ENCODE data around the gene AIF1L.

AIF1L gene

DNA sequence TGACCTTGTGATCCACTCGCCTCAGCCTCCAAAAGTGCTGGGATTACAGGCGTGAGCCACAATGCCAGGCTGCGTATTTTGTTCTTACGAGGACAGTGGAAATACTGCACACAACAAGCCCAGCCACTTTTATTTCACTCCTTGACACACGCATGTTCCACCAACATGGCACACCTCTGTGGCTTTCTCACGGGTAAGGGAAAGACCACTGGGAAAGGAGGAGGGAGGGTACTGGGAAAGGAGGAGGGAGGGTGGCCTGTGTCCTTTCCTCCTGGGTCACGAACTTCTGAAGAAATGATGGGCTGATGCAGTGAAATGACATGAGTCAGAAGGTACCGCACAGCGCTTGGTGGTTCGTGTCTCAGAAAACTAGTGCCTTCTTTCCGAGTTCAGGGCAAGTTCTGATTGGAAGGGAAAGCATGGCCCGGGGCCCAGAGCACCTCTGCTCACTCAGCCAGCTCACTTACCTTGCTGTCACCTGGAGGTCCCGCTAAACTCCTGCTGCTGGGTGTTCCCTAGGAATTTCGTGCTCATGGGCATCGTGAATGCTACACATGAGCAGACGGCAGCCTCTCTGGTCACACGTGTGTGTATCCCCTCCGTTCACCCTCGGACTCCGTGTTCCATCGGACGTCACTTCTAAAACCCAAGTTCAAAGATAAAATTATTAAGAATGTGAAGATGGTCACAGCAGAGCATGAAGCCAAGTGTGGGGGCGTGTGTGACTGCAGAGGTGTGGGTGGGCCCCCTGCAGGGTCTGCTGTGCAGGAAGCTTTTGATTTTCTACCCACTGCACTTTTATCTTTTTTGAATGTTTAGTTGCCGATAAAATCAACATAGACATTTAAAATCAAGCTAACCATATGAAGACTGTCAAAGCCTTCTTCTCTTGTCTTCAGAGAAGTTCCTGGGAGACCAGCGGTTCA, 44.5 kb upstream of the AIF1L start:
- TF ChIP-seq, protein P1, sequence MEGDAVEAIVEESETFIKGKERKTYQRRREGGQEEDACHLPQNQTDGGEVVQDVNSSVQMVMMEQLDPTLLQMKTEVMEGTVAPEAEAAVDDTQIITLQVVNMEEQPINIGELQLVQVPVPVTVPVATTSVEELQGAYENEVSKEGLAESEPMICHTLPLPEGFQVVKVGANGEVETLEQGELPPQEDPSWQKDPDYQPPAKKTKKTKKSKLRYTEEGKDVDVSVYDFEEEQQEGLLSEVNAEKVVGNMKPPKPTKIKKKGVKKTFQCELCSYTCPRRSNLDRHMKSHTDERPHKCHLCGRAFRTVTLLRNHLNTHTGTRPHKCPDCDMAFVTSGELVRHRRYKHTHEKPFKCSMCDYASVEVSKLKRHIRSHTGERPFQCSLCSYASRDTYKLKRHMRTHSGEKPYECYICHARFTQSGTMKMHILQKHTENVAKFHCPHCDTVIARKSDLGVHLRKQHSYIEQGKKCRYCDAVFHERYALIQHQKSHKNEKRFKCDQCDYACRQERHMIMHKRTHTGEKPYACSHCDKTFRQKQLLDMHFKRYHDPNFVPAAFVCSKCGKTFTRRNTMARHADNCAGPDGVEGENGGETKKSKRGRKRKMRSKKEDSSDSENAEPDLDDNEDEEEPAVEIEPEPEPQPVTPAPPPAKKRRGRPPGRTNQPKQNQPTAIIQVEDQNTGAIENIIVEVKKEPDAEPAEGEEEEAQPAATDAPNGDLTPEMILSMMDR (IDR thresholded peaks at IDR 0.05; ENCODE audit: low read depth, low read length): no peak
- no peak overlapping the region for H3K4me3 ChIP-seq (ENCODE audit: low read depth, low read length)

DNA sequence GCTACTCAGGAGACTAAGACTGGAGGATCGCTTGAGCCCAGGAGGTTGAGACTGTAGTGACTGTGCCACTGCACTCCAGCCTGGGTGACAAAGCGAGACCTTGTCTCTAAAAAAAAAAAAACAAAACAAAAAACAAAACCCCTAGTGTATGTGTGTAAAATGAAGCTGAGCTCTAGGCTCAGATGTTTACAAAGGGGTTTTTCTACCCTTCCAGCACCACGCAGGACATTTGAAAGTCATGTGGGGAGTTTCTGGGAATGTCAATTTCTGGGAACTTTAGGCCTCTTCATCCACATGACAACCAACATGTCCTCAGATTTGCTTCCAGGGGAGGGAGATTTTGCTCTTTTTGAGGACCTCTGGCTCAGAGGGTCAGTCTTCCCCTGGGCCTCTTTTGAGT, 42.4 kb upstream of the AIF1L start:
- TF ChIP-seq, protein P1 (IDR thresholded peaks at IDR 0.05; ENCODE audit: low read depth, low read length): no peak
- H3K4me3 ChIP-seq (ENCODE audit: low read depth, low read length): no peak overlapping the region

DNA sequence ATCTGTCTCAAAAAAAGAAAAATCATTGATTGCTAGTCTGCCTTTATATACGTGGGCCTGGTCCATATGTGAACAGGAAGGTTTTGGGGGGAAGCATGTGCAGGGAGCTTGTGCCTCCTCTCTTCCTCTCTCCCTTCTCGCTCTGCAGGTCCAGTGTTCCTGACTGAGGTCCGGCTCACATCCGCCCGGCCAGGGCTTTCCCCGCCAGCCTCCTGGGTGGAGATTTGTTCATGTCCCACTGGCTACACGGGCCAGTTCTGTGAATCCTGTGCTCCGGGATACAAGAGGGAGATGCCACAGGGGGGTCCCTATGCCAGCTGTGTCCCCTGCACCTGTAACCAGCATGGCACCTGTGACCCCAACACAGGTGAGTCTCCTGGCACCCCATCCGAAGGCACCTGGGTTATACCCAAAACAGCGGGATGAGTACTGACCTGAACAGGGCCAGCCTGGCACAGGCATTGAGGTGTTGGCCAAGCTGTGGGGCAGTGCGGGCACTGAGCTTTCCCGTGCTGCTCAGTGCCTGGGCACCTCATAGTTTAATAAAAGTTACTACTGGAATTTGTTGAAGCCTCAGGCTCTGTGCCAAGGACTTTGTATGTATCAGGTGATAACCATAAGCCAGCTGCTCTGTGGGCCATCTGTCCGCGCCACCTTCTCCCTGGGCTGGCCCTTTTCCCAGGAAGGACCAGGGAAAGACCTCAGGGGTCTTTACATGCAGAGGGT, 39.4 kb upstream of the AIF1L start:
- TF ChIP-seq, protein P1 (IDR thresholded peaks at IDR 0.05; ENCODE audit: low read depth, low read length): no peak
- H3K4me3 ChIP-seq (ENCODE audit: low read depth, low read length): no peak overlapping the region

GRCh38 chr9:131060900-131061630, 35.3 kb upstream of the AIF1L start:
- TF ChIP-seq, protein P1 (IDR thresholded peaks at IDR 0.05; ENCODE audit: low read depth, low read length): no peak
- no peak overlapping the region for H3K4me3 ChIP-seq (ENCODE audit: low read depth, low read length)

GRCh38 chr9:131062969-131063368, 33.4 kb upstream of the AIF1L start:
- TF ChIP-seq, protein P1 (IDR thresholded peaks at IDR 0.05; ENCODE audit: low read depth, low read length): no peak
- no peak overlapping the region for H3K4me3 ChIP-seq (ENCODE audit: low read depth, low read length)

DNA sequence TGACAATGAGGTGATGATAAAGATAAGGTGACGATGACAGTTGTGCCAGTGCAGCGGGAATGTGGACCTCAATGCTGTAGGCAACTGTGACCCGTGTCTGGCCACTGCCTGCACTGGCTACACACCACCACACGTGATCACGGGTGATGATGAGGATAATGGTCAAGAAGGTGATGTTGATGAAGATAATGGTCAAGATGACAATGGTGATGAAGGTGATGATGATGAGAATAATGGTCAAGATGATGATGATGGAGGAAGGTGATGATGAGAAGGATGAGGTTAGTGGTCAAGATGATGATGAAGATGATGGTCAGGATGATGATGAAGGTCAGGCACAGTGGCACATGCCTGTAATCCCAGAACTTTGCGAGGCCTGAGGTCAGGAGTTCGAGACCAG, 30.7 kb upstream of the AIF1L start:
- TF ChIP-seq, protein P1 (IDR thresholded peaks at IDR 0.05; ENCODE audit: low read depth, low read length): no peak
- H3K4me3 ChIP-seq (ENCODE audit: low read depth, low read length): no peak overlapping the region
